ENCODE results near the gene HS3ST3A1.

The HS3ST3A1 gene

GRCh38 chr17:13491916-13492736, 109.6 kb downstream of the HS3ST3A1 start:
- DNase-seq (ENCODE audit: low read depth in 2 of 2): no peak

GRCh38 chr17:13491491-13491890, 110.2 kb downstream of the HS3ST3A1 start:
- DNase-seq (ENCODE audit: low read depth in 2 of 2): no peak

- no peak for DNase-seq (ENCODE audit: low read depth in 2 of 2)
Observed at GRCh38 chr17:13490906-13491482, 110.7 kb downstream of the HS3ST3A1 start.

- DNase-seq (ENCODE audit: low read depth in 2 of 2): no peak
Observed at GRCh38 chr17:13490427-13490826, 111.3 kb downstream of the HS3ST3A1 start.

- no peak for DNase-seq (ENCODE audit: low read depth in 2 of 2)
Observed at GRCh38 chr17:13485327-13485726, 116.4 kb downstream of the HS3ST3A1 start.

- DNase-seq (ENCODE audit: low read depth in 2 of 2): no peak
Observed at GRCh38 chr17:13484020-13484419, 117.7 kb downstream of the HS3ST3A1 start.

GRCh38 chr17:13480877-13481276, 120.9 kb downstream of the HS3ST3A1 start:
- DNase-seq (ENCODE audit: low read depth in 2 of 2): no peak

- DNase-seq (ENCODE audit: low read depth in 2 of 2): no peak
Observed at GRCh38 chr17:13478326-13478830, 123.4 kb downstream of the HS3ST3A1 start.

- no peak for DNase-seq (ENCODE audit: low read depth in 2 of 2)
Observed at GRCh38 chr17:13477180-13477611, 124.5 kb downstream of the HS3ST3A1 start.

- no peak for DNase-seq (ENCODE audit: low read depth in 2 of 2)
Observed at GRCh38 chr17:13476720-13477119, 125.0 kb downstream of the HS3ST3A1 start.

- no peak for DNase-seq (ENCODE audit: low read depth in 2 of 2)
Observed at GRCh38 chr17:13475574-13476223, 126.0 kb downstream of the HS3ST3A1 start.

- DNase-seq (ENCODE audit: low read depth in 2 of 2): no peak
Observed at GRCh38 chr17:13474073-13474800, 127.5 kb downstream of the HS3ST3A1 start.

- DNase-seq (ENCODE audit: low read depth in 2 of 2): no peak
Observed at GRCh38 chr17:13465678-13466077, 136.1 kb downstream of the HS3ST3A1 start.

GRCh38 chr17:13462673-13463124, 139.0 kb downstream of the HS3ST3A1 start:
- no peak for DNase-seq (ENCODE audit: low read depth in 2 of 2)

GRCh38 chr17:13462146-13462545, 139.6 kb downstream of the HS3ST3A1 start:
- no peak for DNase-seq (ENCODE audit: low read depth in 2 of 2)

- no peak for DNase-seq (ENCODE audit: low read depth in 2 of 2)
Observed at GRCh38 chr17:13460261-13461000, 141.3 kb downstream of the HS3ST3A1 start.

- DNase-seq (ENCODE audit: low read depth in 2 of 2): no peak
Observed at GRCh38 chr17:13457783-13458182, 143.9 kb downstream of the HS3ST3A1 start.

Measured in stimulated activated CD8-positive, alpha-beta memory T cell treated with anti-CD3 and anti-CD28 coated beads, Interleukin-7, amount 100 ng/mL, for 1 hour (primary cell).